Vagina (tissue), 2 donors: Measurements from ENCODE around the gene CC2D1A.

ENCODE experiments used
- CTCF ChIP-seq, 3 experiments: fragments of 450-650 bp in 2 of 3; fragments of 200-600 bp in 1 of 3; sonication (generic) in 1 of 3; IDR thresholded peaks; one replicate each; pipeline ENCODE4 v1.5.1; 2017 to 2019; ENCODE audit warnings: antibody characterized with exemption in 3 of 3, mild to moderate bottlenecking in 2 of 3, moderate library complexity in 2 of 3
- POLR2A ChIP-seq, 2 donors: fragments of 450-650 bp; IDR thresholded peaks; one replicate each; pipeline ENCODE4 v1.6.1; 2017; ENCODE audit warnings: antibody characterized with exemption in 2 of 2, mild to moderate bottlenecking in 2 of 2, moderate library complexity in 2 of 2

GRCh38 chr19:13864046-13864666 lies 41.8 kb upstream of the CC2D1A start:
- no peak for TF ChIP-seq POLR2A (IDR thresholded peaks at IDR 0.05)
- no peak for TF ChIP-seq CTCF (IDR thresholded peaks at IDR 0.05)
